Mucosa of descending colon (tissue), 3 donors: ENCODE data around the gene RGS7. TPM values are rescaled to one million over a fixed set of nuclear protein-coding genes. Genes with fewer than 3 reads are reported as not detected.

Experiments used
- ATAC-seq: fragments of 200-7000 bp; cut with Tn5 transposase; one replicate; pipeline ENCODE4 v1.9.1; 2020; ENCODE audit warnings: mild to moderate bottlenecking, moderate library complexity
- DNase-seq, 3 donors: peaks; one replicate each; pipeline ENCODE4 v3.0.0-alpha.2; 2020
- H3K36me3 ChIP-seq: fragments of 200-600 bp; one replicate; pipeline ENCODE4 v1.8.0; 2021; ENCODE audit warnings: low read depth, mild to moderate bottlenecking
- H3K4me1 ChIP-seq: fragments of 200-600 bp; one replicate; pipeline ENCODE4 v1.8.0; 2021; ENCODE audit warnings: low read depth, mild to moderate bottlenecking
- H3K4me3 ChIP-seq: fragments of 200-600 bp; one replicate; pipeline ENCODE4 v1.8.0; 2021; ENCODE audit warnings: mild to moderate bottlenecking
- H3K9me3 ChIP-seq: fragments of 200-600 bp; one replicate; pipeline ENCODE4 v1.8.0; 2021; ENCODE audit warnings: mild to moderate bottlenecking
- intact Hi-C, 2 donors: fragments of 100-400 bp; cut with DNase I in 1 of 2; cut with micrococcal nuclease in 1 of 2; formaldehyde crosslinking; loops; one replicate each; pipeline versions ENCODE4 v1.11.0 to v1.11.1; 2022; cut with DNase I, micrococcal nuclease
- total RNA-seq, 3 donors: library from RNA; stranded (reverse); fragmentation: NEBNext Ultra II Directional in 2 of 3; extraction: Animal tissue kit (Norgen Biotek cat#: 25700) in 2 of 3; gene quantifications; one replicate each; pipeline versions ENCODE4 v1.2.1 to v1.2.4, GENCODE V29; 2021 to 2023
- TF ChIP-seq, protein P1 (sequence below): fragments of 200-600 bp; IDR thresholded peaks from one replicate; pipeline ENCODE4 v1.8.0; 2022; ENCODE audit warnings: antibody characterized with exemption, mild to moderate bottlenecking
- donor health status: DM: no; HTN: no; CAD: no; lungs with moderate emphysema.
- donor health status: DM: no; HTN: no; CAD: no.
- donor health status: DM: no; HTN: yes; CAD: no.

Gene RGS7
- total RNA-seq, 3 donors from 2014 or later, result 0.51 TPM; not detected in 2

DNA sequence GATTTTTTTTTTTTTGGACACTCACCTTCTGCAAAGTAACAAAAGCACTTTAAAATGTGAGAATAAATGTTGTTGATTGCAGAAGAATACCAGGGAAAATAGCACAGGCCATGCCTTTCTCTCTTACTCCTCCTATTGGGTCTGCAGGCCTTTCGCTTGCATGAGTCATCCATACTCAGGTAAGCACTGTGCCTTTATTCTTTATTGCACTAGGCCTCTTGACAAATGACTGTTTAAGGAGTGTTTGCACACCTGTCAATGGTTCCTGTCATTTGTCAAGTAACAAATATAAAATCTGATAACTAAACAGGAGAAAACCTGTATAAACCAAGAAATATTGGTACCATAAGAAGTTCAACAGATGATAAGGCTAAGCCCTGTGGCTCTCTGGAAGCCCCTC, 106.5 kb downstream of the RGS7 start:
- intact Hi-C loops, result no loop called here
- DNase-seq, result no peak
- no peaks in the 10 kb centered on the region for H3K4me1 ChIP-seq
- TF ChIP-seq, protein P1, sequence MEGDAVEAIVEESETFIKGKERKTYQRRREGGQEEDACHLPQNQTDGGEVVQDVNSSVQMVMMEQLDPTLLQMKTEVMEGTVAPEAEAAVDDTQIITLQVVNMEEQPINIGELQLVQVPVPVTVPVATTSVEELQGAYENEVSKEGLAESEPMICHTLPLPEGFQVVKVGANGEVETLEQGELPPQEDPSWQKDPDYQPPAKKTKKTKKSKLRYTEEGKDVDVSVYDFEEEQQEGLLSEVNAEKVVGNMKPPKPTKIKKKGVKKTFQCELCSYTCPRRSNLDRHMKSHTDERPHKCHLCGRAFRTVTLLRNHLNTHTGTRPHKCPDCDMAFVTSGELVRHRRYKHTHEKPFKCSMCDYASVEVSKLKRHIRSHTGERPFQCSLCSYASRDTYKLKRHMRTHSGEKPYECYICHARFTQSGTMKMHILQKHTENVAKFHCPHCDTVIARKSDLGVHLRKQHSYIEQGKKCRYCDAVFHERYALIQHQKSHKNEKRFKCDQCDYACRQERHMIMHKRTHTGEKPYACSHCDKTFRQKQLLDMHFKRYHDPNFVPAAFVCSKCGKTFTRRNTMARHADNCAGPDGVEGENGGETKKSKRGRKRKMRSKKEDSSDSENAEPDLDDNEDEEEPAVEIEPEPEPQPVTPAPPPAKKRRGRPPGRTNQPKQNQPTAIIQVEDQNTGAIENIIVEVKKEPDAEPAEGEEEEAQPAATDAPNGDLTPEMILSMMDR, result no peak
- no peak overlapping the region for H3K4me3 ChIP-seq
- ATAC-seq, result peak; percentile 98
- H3K36me3 ChIP-seq, result no peaks in the 10 kb centered on the region
- H3K9me3 ChIP-seq, result no peaks in the 10 kb centered on the region

- no peak for DNase-seq
- no peak for ATAC-seq
- no peaks in the 10 kb centered on the region for H3K4me1 ChIP-seq
- no peaks in the 10 kb centered on the region for H3K36me3 ChIP-seq
- intact Hi-C loops, result no loop called here
- H3K4me3 ChIP-seq, result no peak overlapping the region
- TF ChIP-seq, protein P1, result no peak
- no peaks in the 10 kb centered on the region for H3K9me3 ChIP-seq
Observed at GRCh38 chr1:241240069-241240468, 116.9 kb downstream of the RGS7 start.

GRCh38 chr1:241237873-241238272, 119.1 kb downstream of the RGS7 start:
- ATAC-seq (no peak), DNase-seq (no peak)
- intact Hi-C loops, result no loop called here
- Histone ChIP-seq H3K9me3 (no peaks in the 10 kb centered on the region), H3K4me3 (no peak overlapping the region), H3K4me1 (no peaks in the 10 kb centered on the region), H3K36me3 (no peaks in the 10 kb centered on the region)
- TF ChIP-seq, protein P1, result no peak

DNA sequence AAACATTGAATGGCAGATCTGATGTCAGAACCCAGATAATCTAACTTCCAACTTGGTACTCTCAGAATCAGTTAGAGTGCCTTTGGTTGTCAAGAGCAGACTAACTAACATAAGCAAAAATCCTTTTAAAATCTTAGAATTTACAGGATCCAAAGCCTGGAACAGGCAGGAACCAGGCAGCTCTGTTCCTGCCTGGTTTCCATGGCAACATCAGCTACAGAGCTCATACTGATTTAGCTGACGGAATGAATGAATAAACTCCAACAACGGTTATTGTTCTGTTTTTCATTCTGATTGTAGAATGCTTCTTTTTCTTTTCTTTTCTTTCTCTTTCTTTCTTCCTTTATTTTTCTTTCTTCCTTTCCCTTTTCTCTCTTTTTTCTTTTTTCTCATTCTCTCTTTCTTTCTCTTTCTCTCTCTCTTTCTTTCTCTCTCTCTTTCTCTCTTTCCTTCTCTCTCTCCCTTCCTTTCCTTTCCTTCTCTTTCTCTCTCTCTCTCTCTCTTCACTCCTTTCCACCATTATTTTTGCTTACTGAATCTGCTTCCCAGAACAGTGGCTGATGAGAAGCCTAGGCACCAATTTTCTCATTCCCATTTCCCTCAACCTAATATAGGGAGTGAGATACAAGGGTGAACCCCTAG, 121.6 kb downstream of the RGS7 start:
- intact Hi-C loops, result no loop called here
- no peak overlapping the region for H3K4me3 ChIP-seq
- no peaks in the 10 kb centered on the region for H3K4me1 ChIP-seq
- DNase-seq, result no peak
- no peaks in the 10 kb centered on the region for H3K9me3 ChIP-seq
- H3K36me3 ChIP-seq, result no peaks in the 10 kb centered on the region
- ATAC-seq, result no peak
- TF ChIP-seq, protein P1, result no peak

- intact Hi-C loops, result no loop called here
- no peak overlapping the region for H3K4me3 ChIP-seq
- DNase-seq (peak in 1 of 3 donors; percentile 8), ATAC-seq (peak; percentile 50)
- H3K36me3 ChIP-seq, result no peaks in the 10 kb centered on the region
- H3K9me3 ChIP-seq, result no peaks in the 10 kb centered on the region
- TF ChIP-seq, protein P1, result no peak
- H3K4me1 ChIP-seq, result peaks cover 10% of the 10 kb centered on the region
Observed at GRCh38 chr1:241229711-241230110, 127.3 kb downstream of the RGS7 start.

GRCh38 chr1:241229216-241229615, 127.8 kb downstream of the RGS7 start:
- peak in 2 of 3 donors; percentile 44 to 71 for DNase-seq
- TF ChIP-seq, protein P1, result no peak
- Histone ChIP-seq H3K36me3 (no peaks in the 10 kb centered on the region), H3K4me1 (peaks cover 10% of the 10 kb centered on the region), H3K9me3 (no peaks in the 10 kb centered on the region), H3K4me3 (no peak overlapping the region)
- intact Hi-C loops, result no loop called here
- peak; percentile 88 for ATAC-seq
